ENCODE measurements around the gene KCNJ11.

Gene KCNJ11

GRCh38 chr11:17407575-17407974 is 19.1 kb upstream of the KCNJ11 start:
- Histone ChIP-seq H3K4me3 (ENCODE audit: low read length) (no peak overlapping the region), H3K27ac (ENCODE audit: low read length) (no peak overlapping the region), H3K27me3 (ENCODE audit: control insufficient read depth, insufficient read depth, low read length) (no peaks in the 10 kb centered on the region), H3K36me3 (ENCODE audit: control insufficient read depth, low read depth, low read length) (no peaks in the 10 kb centered on the region), H3K4me1 (ENCODE audit: control insufficient read depth, low read depth, low read length) (peaks cover 3% of the 10 kb centered on the region), H3K9me3 (ENCODE audit: control insufficient read depth, low read depth, low read length) (no peaks in the 10 kb centered on the region), H3K9ac (ENCODE audit: low read length) (no peak overlapping the region)

- Histone ChIP-seq H3K4me3 (ENCODE audit: low read length) (no peak overlapping the region), H3K27ac (ENCODE audit: low read length) (no peak overlapping the region), H3K9me3 (ENCODE audit: control insufficient read depth, low read depth, low read length) (no peaks in the 10 kb centered on the region), H3K27me3 (ENCODE audit: control insufficient read depth, insufficient read depth, low read length) (no peaks in the 10 kb centered on the region), H3K36me3 (ENCODE audit: control insufficient read depth, low read depth, low read length) (no peaks in the 10 kb centered on the region), H3K4me1 (ENCODE audit: control insufficient read depth, low read depth, low read length) (peaks cover 3% of the 10 kb centered on the region), H3K9ac (ENCODE audit: low read length) (no peak overlapping the region)
Observed at GRCh38 chr11:17406818-17407149, 18.3 kb upstream of the KCNJ11 start.

GRCh38 chr11:17406082-17406817 is 17.8 kb upstream of the KCNJ11 start:
- H3K4me3 ChIP-seq (ENCODE audit: low read length) = no peak overlapping the region
- no peak overlapping the region for H3K9ac ChIP-seq (ENCODE audit: low read length)
- H3K36me3 ChIP-seq (ENCODE audit: control insufficient read depth, low read depth, low read length) = no peaks in the 10 kb centered on the region
- H3K4me1 ChIP-seq (ENCODE audit: control insufficient read depth, low read depth, low read length) = peaks cover 3% of the 10 kb centered on the region
- H3K9me3 ChIP-seq (ENCODE audit: control insufficient read depth, low read depth, low read length) = no peaks in the 10 kb centered on the region
- no peaks in the 10 kb centered on the region for H3K27me3 ChIP-seq (ENCODE audit: control insufficient read depth, insufficient read depth, low read length)
- H3K27ac ChIP-seq (ENCODE audit: low read length) = no peak overlapping the region

GRCh38 chr11:17405232-17406005 is 17.0 kb upstream of the KCNJ11 start:
- Histone ChIP-seq H3K9ac (ENCODE audit: low read length) (no peak overlapping the region), H3K27me3 (ENCODE audit: control insufficient read depth, insufficient read depth, low read length) (no peaks in the 10 kb centered on the region), H3K9me3 (ENCODE audit: control insufficient read depth, low read depth, low read length) (no peaks in the 10 kb centered on the region), H3K4me3 (ENCODE audit: low read length) (no peak overlapping the region), H3K4me1 (ENCODE audit: control insufficient read depth, low read depth, low read length) (peaks cover 3% of the 10 kb centered on the region), H3K27ac (ENCODE audit: low read length) (no peak overlapping the region), H3K36me3 (ENCODE audit: control insufficient read depth, low read depth, low read length) (no peaks in the 10 kb centered on the region)

- Histone ChIP-seq H3K4me3 (ENCODE audit: low read length) (no peak overlapping the region), H3K9ac (ENCODE audit: low read length) (no peak overlapping the region), H3K9me3 (ENCODE audit: control insufficient read depth, low read depth, low read length) (no peaks in the 10 kb centered on the region), H3K27me3 (ENCODE audit: control insufficient read depth, insufficient read depth, low read length) (no peaks in the 10 kb centered on the region), H3K36me3 (ENCODE audit: control insufficient read depth, low read depth, low read length) (no peaks in the 10 kb centered on the region), H3K27ac (ENCODE audit: low read length) (no peak overlapping the region), H3K4me1 (ENCODE audit: control insufficient read depth, low read depth, low read length) (peaks cover 3% of the 10 kb centered on the region)
Observed at GRCh38 chr11:17403980-17404759, 15.7 kb upstream of the KCNJ11 start.

- H3K4me1 ChIP-seq (ENCODE audit: control insufficient read depth, low read depth, low read length) = peaks cover 3% of the 10 kb centered on the region
- no peak overlapping the region for H3K27ac ChIP-seq (ENCODE audit: low read length)
- no peaks in the 10 kb centered on the region for H3K9me3 ChIP-seq (ENCODE audit: control insufficient read depth, low read depth, low read length)
- H3K4me3 ChIP-seq (ENCODE audit: low read length) = no peak overlapping the region
- H3K9ac ChIP-seq (ENCODE audit: low read length) = no peak overlapping the region
- no peaks in the 10 kb centered on the region for H3K27me3 ChIP-seq (ENCODE audit: control insufficient read depth, insufficient read depth, low read length)
- no peaks in the 10 kb centered on the region for H3K36me3 ChIP-seq (ENCODE audit: control insufficient read depth, low read depth, low read length)
Observed at GRCh38 chr11:17402486-17402885, 14.0 kb upstream of the KCNJ11 start.

- peaks cover 3% of the 10 kb centered on the region for H3K4me1 ChIP-seq (ENCODE audit: control insufficient read depth, low read depth, low read length)
- H3K9ac ChIP-seq (ENCODE audit: low read length) = no peak overlapping the region
- no peaks in the 10 kb centered on the region for H3K27me3 ChIP-seq (ENCODE audit: control insufficient read depth, insufficient read depth, low read length)
- H3K27ac ChIP-seq (ENCODE audit: low read length) = no peak overlapping the region
- no peaks in the 10 kb centered on the region for H3K36me3 ChIP-seq (ENCODE audit: control insufficient read depth, low read depth, low read length)
- H3K4me3 ChIP-seq (ENCODE audit: low read length) = no peak overlapping the region
- H3K9me3 ChIP-seq (ENCODE audit: control insufficient read depth, low read depth, low read length) = no peaks in the 10 kb centered on the region
Observed at GRCh38 chr11:17401841-17402240, 13.4 kb upstream of the KCNJ11 start.

- Histone ChIP-seq H3K27ac (ENCODE audit: low read length) (no peak overlapping the region), H3K9me3 (ENCODE audit: control insufficient read depth, low read depth, low read length) (no peaks in the 10 kb centered on the region), H3K4me1 (ENCODE audit: control insufficient read depth, low read depth, low read length) (peaks cover 3% of the 10 kb centered on the region), H3K9ac (ENCODE audit: low read length) (no peak overlapping the region), H3K36me3 (ENCODE audit: control insufficient read depth, low read depth, low read length) (no peaks in the 10 kb centered on the region), H3K4me3 (ENCODE audit: low read length) (no peak overlapping the region), H3K27me3 (ENCODE audit: control insufficient read depth, insufficient read depth, low read length) (no peaks in the 10 kb centered on the region)
Observed at GRCh38 chr11:17401316-17401715, 12.9 kb upstream of the KCNJ11 start.

GRCh38 chr11:17400048-17400775 is 11.8 kb upstream of the KCNJ11 start:
- H3K9me3 ChIP-seq (ENCODE audit: control insufficient read depth, low read depth, low read length) = no peaks in the 10 kb centered on the region
- H3K27me3 ChIP-seq (ENCODE audit: control insufficient read depth, insufficient read depth, low read length) = no peaks in the 10 kb centered on the region
- no peaks in the 10 kb centered on the region for H3K36me3 ChIP-seq (ENCODE audit: control insufficient read depth, low read depth, low read length)
- H3K27ac ChIP-seq (ENCODE audit: low read length) = no peak overlapping the region
- H3K9ac ChIP-seq (ENCODE audit: low read length) = no peak overlapping the region
- no peaks in the 10 kb centered on the region for H3K4me1 ChIP-seq (ENCODE audit: control insufficient read depth, low read depth, low read length)
- H3K4me3 ChIP-seq (ENCODE audit: low read length) = no peak overlapping the region

- Histone ChIP-seq H3K9me3 (ENCODE audit: control insufficient read depth, low read depth, low read length) (no peaks in the 10 kb centered on the region), H3K9ac (ENCODE audit: low read length) (no peak overlapping the region), H3K36me3 (ENCODE audit: control insufficient read depth, low read depth, low read length) (no peaks in the 10 kb centered on the region), H3K27ac (ENCODE audit: low read length) (no peak overlapping the region), H3K4me3 (ENCODE audit: low read length) (no peak overlapping the region), H3K4me1 (ENCODE audit: control insufficient read depth, low read depth, low read length) (no peaks in the 10 kb centered on the region), H3K27me3 (ENCODE audit: control insufficient read depth, insufficient read depth, low read length) (no peaks in the 10 kb centered on the region)
Observed at GRCh38 chr11:17399236-17399635, 10.8 kb upstream of the KCNJ11 start.

GRCh38 chr11:17397311-17398002 is 9.0 kb upstream of the KCNJ11 start:
- no peak overlapping the region for H3K4me3 ChIP-seq (ENCODE audit: low read length)
- no peaks in the 10 kb centered on the region for H3K4me1 ChIP-seq (ENCODE audit: control insufficient read depth, low read depth, low read length)
- H3K36me3 ChIP-seq (ENCODE audit: control insufficient read depth, low read depth, low read length) = no peaks in the 10 kb centered on the region
- H3K27ac ChIP-seq (ENCODE audit: low read length) = no peak overlapping the region
- no peaks in the 10 kb centered on the region for H3K9me3 ChIP-seq (ENCODE audit: control insufficient read depth, low read depth, low read length)
- no peaks in the 10 kb centered on the region for H3K27me3 ChIP-seq (ENCODE audit: control insufficient read depth, insufficient read depth, low read length)
- no peak overlapping the region for H3K9ac ChIP-seq (ENCODE audit: low read length)

All from iPS-18a (cell line).